ENCODE data around the gene TMEM101. TPM values are rescaled to one million over a fixed set of nuclear protein-coding genes. Genes with fewer than 3 reads are reported as not detected.
"Not testable (repeated sequence)": the region's sequence is repeated elsewhere in the genome, so short reads cannot be mapped to it uniquely, and the experiment has no call there.

The TMEM101 gene
- total RNA-seq, 2 experiments from 2014 or later = 26.5 to 27.2 TPM

- TF ChIP-seq CTCF (conservative IDR thresholded peaks at IDR 0.05; ENCODE audit: low read length) (no peak), EZH2phosphoT487 (IDR thresholded peaks at IDR 0.05; ENCODE audit: borderline replicate concordance, low read depth, low read length) (no peak)
- H3K4me1 ChIP-seq (ENCODE audit: insufficient read depth, low read length, poor library complexity, severe bottlenecking) = no peaks in the 10 kb centered on the region
- no peak overlapping the region for H3K27ac ChIP-seq (ENCODE audit: low read depth, low read length, poor library complexity, severe bottlenecking)
- BruUV-seq (replicated peaks) = no TSS peak
- H3K9me2 ChIP-seq (ENCODE audit: insufficient read depth, low read length) = no peaks in the 10 kb centered on the region
- ChIA-PET CTCF (ENCODE audit: unreplicated experiment) (no interaction called here), POLR2A (no interaction called here)
- no peak overlapping the region for H3K4me2 ChIP-seq (ENCODE audit: low read length)
- H4K20me1 ChIP-seq (ENCODE audit: insufficient read depth, low read length) = no peaks in the 10 kb centered on the region
- H2AFZ ChIP-seq (ENCODE audit: low read length) = no peak overlapping the region
- no peak overlapping the region for H3K4me3 ChIP-seq (ENCODE audit: low read depth, low read length, poor library complexity, severe bottlenecking)
- intact Hi-C loops (cut with micrococcal nuclease; ENCODE audit: unreplicated experiment) = no loop called here
- no peaks in the 10 kb centered on the region for H3K79me2 ChIP-seq (ENCODE audit: insufficient read depth, low read depth, low read length)
- H3K36me3 ChIP-seq (ENCODE audit: insufficient read depth, low read length) = 0 out of 2 replicates have a peak, but pooled peaks cover 4% of the 10 kb centered on the region
- no peaks in the 10 kb centered on the region for H3K9me3 ChIP-seq (ENCODE audit: low read length)
- DNase-seq (ENCODE audit: low spot score) = no peak
Observed at GRCh38 chr17:44022246-44022645, 7.5 kb upstream of the TMEM101 start.

- POLR2A ChIA-PET; CTCF ChIA-PET (ENCODE audit: unreplicated experiment); H3K79me2 ChIP-seq (ENCODE audit: insufficient read depth, low read depth, low read length); H3K4me2 ChIP-seq (ENCODE audit: low read length); DNase-seq (ENCODE audit: low spot score); H3K9me2 ChIP-seq (ENCODE audit: insufficient read depth, low read length); H3K4me1 ChIP-seq (ENCODE audit: insufficient read depth, low read length, poor library complexity, severe bottlenecking); H2AFZ ChIP-seq (ENCODE audit: low read length); H3K36me3 ChIP-seq (ENCODE audit: insufficient read depth, low read length); BruUV-seq (replicated peaks); H3K4me3 ChIP-seq (ENCODE audit: low read depth, low read length, poor library complexity, severe bottlenecking); H3K27ac ChIP-seq (ENCODE audit: low read depth, low read length, poor library complexity, severe bottlenecking); H3K9me3 ChIP-seq (ENCODE audit: low read length); H4K20me1 ChIP-seq (ENCODE audit: insufficient read depth, low read length); intact Hi-C loops (cut with micrococcal nuclease; ENCODE audit: unreplicated experiment): not testable (repeated sequence)
Observed at GRCh38 chr17:44021227-44021626, 6.5 kb upstream of the TMEM101 start.

GRCh38 chr17:44014133-44014436, 678 bp downstream of the TMEM101 start:
- no TSS peak for BruUV-seq (replicated peaks)
- TF ChIP-seq CTCF (conservative IDR thresholded peaks at IDR 0.05; ENCODE audit: low read length) (no peak), EZH2phosphoT487 (IDR thresholded peaks at IDR 0.05; ENCODE audit: borderline replicate concordance, low read depth, low read length) (no peak)
- H3K4me2 ChIP-seq (ENCODE audit: low read length) = peak overlapping the region; percentile 90
- intact Hi-C loops (cut with micrococcal nuclease; ENCODE audit: unreplicated experiment) = no loop called here
- H3K36me3 ChIP-seq (ENCODE audit: insufficient read depth, low read length) = peaks cover 4% of the 10 kb centered on the region; the same call in 1 of the 2 replicates
- peaks cover 6% of the 10 kb centered on the region; the same call in 1 of the 2 replicates for H3K79me2 ChIP-seq (ENCODE audit: insufficient read depth, low read depth, low read length)
- ChIA-PET POLR2A (no interaction called here), CTCF (ENCODE audit: unreplicated experiment) (no interaction called here)
- H3K4me3 ChIP-seq (ENCODE audit: low read depth, low read length, poor library complexity, severe bottlenecking) = peak overlapping the region; percentile 96
- H3K27ac ChIP-seq (ENCODE audit: low read depth, low read length, poor library complexity, severe bottlenecking) = no peak overlapping the region
- no peak for DNase-seq (ENCODE audit: low spot score)
- H4K20me1 ChIP-seq (ENCODE audit: insufficient read depth, low read length) = no peaks in the 10 kb centered on the region
- H2AFZ ChIP-seq (ENCODE audit: low read length) = peak overlapping the region; percentile 95; the same call in 1 of the 2 replicates
- no peaks in the 10 kb centered on the region for H3K9me2 ChIP-seq (ENCODE audit: insufficient read depth, low read length)
- no peaks in the 10 kb centered on the region for H3K9me3 ChIP-seq (ENCODE audit: low read length)
- H3K4me1 ChIP-seq (ENCODE audit: insufficient read depth, low read length, poor library complexity, severe bottlenecking) = peaks cover 11% of the 10 kb centered on the region

All from OCI-LY7 (cell line).